Progenitor cell of endocrine pancreas (in vitro differentiated cells): ENCODE measurements around the gene SLC4A2. TPM values are rescaled to one million over a fixed set of nuclear protein-coding genes. Genes with fewer than 3 reads are reported as not detected.

Source experiments
- DNase-seq: peaks from one replicate; pipeline ENCODE4 v3.0.0; 2021; ENCODE audit warnings: low spot score; ENCODE audit not compliant: unreplicated experiment
- H3K27ac Mint-ChIP-seq: 2 replicates; pipeline ENCODE4 v1.8.0; 2021; ENCODE audit warnings: mild to moderate bottlenecking, moderate library complexity, mixed read lengths
- H3K27me3 Mint-ChIP-seq: 2 replicates; pipeline ENCODE4 v1.8.0; 2021; ENCODE audit warnings: mixed read lengths
- H3K36me3 Mint-ChIP-seq: 2 replicates; pipeline ENCODE4 v1.8.0; 2022; ENCODE audit warnings: mixed read lengths; ENCODE audit not compliant: insufficient read depth
- H3K4me1 Mint-ChIP-seq: 2 replicates; pipeline ENCODE4 v1.8.0; 2021; ENCODE audit warnings: low read depth, mixed read lengths
- H3K4me3 Mint-ChIP-seq: 2 replicates; pipeline ENCODE4 v1.8.0; 2021; ENCODE audit warnings: low read depth, mild to moderate bottlenecking, moderate library complexity, mixed read lengths
- H3K9me3 Mint-ChIP-seq: 2 replicates; pipeline ENCODE4 v1.8.0; 2021; ENCODE audit warnings: low read depth, mixed read lengths
- CTCF ChIP-seq: fragments of 200-600 bp; sonication (generic); IDR thresholded peaks from one replicate; pipeline ENCODE4 v1.5.0; 2021; ENCODE audit warnings: antibody characterized with exemption, mild to moderate bottlenecking; ENCODE audit not compliant: unreplicated experiment
- total RNA-seq: library from RNA; stranded (reverse); gene quantifications from 2 replicates; pipeline ENCODE4 v1.2.1, GENCODE V29; 2021

SLC4A2 gene
- total RNA-seq, 1 donor from 2014 or later: 213 TPM

GRCh38 chr7:151060113-151060415 lies 675 bp downstream of the SLC4A2 start:
- DNase-seq: no peak

GRCh38 chr7:151060416-151061212 lies 1.2 kb downstream of the SLC4A2 start:
- Mint-ChIP-seq H3K9me3 (no peaks in the 10 kb centered on the region), H3K27me3 (no peaks in the 10 kb centered on the region), H3K27ac (peak overlapping the region; percentile 73), H3K36me3 (peaks cover 3% of the 10 kb centered on the region), H3K4me1 (peaks cover 37% of the 10 kb centered on the region), H3K4me3 (peak overlapping the region; percentile 84)
- DNase-seq: no peak
- TF ChIP-seq CTCF: no peak

More at GRCh38 chr7:151060113-151060415, 675 bp downstream of the SLC4A2 start:
- no peaks in the 10 kb centered on the region for H3K27me3 Mint-ChIP-seq
- no peaks in the 10 kb centered on the region for H3K36me3 Mint-ChIP-seq
- TF ChIP-seq CTCF: peak; percentile 26
- H3K27ac Mint-ChIP-seq: peak overlapping the region; percentile 73
- H3K4me3 Mint-ChIP-seq: peak overlapping the region; percentile 84
- peaks cover 37% of the 10 kb centered on the region for H3K4me1 Mint-ChIP-seq
- H3K9me3 Mint-ChIP-seq: no peaks in the 10 kb centered on the region

GRCh38 chr7:151061213-151062110 lies 2.1 kb downstream of the SLC4A2 start:
- no peaks in the 10 kb centered on the region for H3K9me3 Mint-ChIP-seq
- TF ChIP-seq CTCF: no peak
- peaks cover 3% of the 10 kb centered on the region for H3K36me3 Mint-ChIP-seq
- peak overlapping the region; percentile 74 for H3K27ac Mint-ChIP-seq
- H3K4me3 Mint-ChIP-seq: peak overlapping the region; percentile 84
- peaks cover 37% of the 10 kb centered on the region for H3K4me1 Mint-ChIP-seq
- no peaks in the 10 kb centered on the region for H3K27me3 Mint-ChIP-seq
- DNase-seq: no peak

GRCh38 chr7:151062111-151062398 lies 2.7 kb downstream of the SLC4A2 start:
- DNase-seq: no peak
- no peak overlapping the region for H3K27ac Mint-ChIP-seq
- peaks cover 31% of the 10 kb centered on the region for H3K4me1 Mint-ChIP-seq
- H3K9me3 Mint-ChIP-seq: no peaks in the 10 kb centered on the region
- H3K4me3 Mint-ChIP-seq: peak overlapping the region; percentile 84
- TF ChIP-seq CTCF: no peak
- peaks cover 5% of the 10 kb centered on the region for H3K36me3 Mint-ChIP-seq
- H3K27me3 Mint-ChIP-seq: no peaks in the 10 kb centered on the region

GRCh38 chr7:151062399-151063211 lies 3.2 kb downstream of the SLC4A2 start:
- Mint-ChIP-seq H3K4me3 (peak overlapping the region; percentile 69), H3K9me3 (no peaks in the 10 kb centered on the region), H3K27ac (peak overlapping the region; percentile 93), H3K4me1 (peaks cover 26% of the 10 kb centered on the region), H3K36me3 (peaks cover 6% of the 10 kb centered on the region), H3K27me3 (no peaks in the 10 kb centered on the region)
- no peak for TF ChIP-seq CTCF
- DNase-seq: peak; percentile 91
